Measurements from ENCODE around the gene NRXN3. TPM values are rescaled to one million over a fixed set of nuclear protein-coding genes. Genes with fewer than 3 reads are reported as not detected.

NRXN3 gene
- total RNA-seq, 1 donor from 2014 or later = 38.1 TPM

- DNase-seq (ENCODE audit: low spot score) = no peak
- intact Hi-C loops (cut with DNase I) = no loop called here
- ATAC-seq = no peak
Measured at GRCh38 chr14:78823035-78823434, 652.9 kb downstream of the NRXN3 start.

- intact Hi-C loops (cut with DNase I) = no loop called here
- no peak for ATAC-seq
- no peak for DNase-seq (ENCODE audit: low spot score)
Measured at GRCh38 chr14:78823516-78823915, 653.3 kb downstream of the NRXN3 start.

GRCh38 chr14:78829274-78829673 lies 659.1 kb downstream of the NRXN3 start:
- DNase-seq (ENCODE audit: low spot score) = no peak
- no peak for ATAC-seq
- intact Hi-C loops (cut with DNase I) = no loop called here

DNA sequence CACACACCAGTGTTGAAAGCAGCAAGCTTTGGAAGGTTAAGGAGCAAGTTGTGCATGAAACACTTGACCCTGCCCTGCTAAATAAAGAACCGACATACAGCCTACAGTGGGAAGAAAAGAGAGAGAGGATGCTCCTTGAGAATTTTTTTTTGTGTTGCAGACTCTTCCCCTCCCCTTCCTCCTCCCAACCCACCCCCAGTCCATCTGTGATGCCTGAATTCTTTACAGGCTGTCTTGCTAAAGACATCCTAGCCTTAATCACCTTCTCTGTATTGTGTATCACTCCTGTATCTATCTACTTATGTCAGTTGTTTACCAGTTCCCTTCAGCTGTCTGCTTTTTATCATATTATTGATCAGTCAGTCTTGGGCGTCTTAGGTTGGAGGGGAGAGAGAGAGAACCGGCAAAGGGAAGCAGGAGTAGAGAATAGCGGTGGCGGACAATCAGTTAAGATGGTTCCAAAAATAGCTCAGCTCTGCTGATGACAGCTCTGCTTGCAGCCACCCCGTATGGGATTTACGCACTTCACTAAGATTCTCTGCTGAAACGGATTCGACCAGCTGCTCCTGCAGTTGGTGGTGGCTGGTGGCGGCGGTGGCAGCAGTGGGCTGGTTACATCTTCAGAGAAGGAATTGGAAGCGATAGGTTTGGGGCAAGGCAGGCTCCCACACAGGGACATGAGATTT lies 664.7 kb downstream of the NRXN3 start:
- ATAC-seq (no peak), DNase-seq (ENCODE audit: low spot score) (no peak)
- intact Hi-C loops (cut with DNase I) = no loop called here

DNA sequence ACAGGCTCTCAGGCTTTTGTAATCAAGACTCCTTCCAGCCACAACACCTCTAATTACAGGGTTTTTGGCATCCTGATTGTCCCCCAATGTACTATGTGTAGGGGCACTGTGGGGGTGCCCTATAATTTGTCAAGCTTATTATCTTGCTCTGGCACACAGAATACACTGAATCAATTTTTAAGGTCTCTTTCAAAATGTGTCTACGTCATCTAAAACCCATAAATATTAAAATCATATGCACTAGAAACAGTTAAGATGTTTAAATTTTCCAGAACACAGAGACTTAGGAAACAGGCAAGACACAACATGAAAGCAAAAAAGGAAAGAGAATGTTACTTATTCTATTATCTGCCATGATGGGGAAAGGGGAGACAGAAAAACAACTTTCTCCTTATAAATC lies 665.7 kb downstream of the NRXN3 start:
- intact Hi-C loops (cut with DNase I) = no loop called here
- no peak for DNase-seq (ENCODE audit: low spot score)
- no peak for ATAC-seq

DNA sequence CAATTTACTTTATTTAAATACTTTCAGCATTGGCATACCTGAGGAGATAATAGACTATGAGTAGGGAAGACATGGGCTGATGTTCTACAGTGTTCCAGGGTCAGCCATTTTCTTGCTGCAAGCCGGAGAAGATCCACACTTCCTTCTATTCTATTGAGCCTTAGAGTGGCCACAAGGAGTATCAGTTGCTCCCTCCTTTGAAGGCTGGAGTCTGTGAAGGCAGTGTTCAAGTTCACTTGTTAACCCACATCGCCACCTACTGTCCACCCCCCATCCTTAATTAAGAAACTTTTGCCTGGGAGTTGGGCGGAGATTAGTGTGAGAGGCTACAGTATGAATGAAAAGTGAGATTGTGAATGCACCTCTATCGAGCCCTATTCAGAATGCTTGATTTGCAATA lies 666.6 kb downstream of the NRXN3 start:
- ATAC-seq (peak; percentile 30), DNase-seq (ENCODE audit: low spot score) (no peak)
- intact Hi-C loops (cut with DNase I) = no loop called here

DNA sequence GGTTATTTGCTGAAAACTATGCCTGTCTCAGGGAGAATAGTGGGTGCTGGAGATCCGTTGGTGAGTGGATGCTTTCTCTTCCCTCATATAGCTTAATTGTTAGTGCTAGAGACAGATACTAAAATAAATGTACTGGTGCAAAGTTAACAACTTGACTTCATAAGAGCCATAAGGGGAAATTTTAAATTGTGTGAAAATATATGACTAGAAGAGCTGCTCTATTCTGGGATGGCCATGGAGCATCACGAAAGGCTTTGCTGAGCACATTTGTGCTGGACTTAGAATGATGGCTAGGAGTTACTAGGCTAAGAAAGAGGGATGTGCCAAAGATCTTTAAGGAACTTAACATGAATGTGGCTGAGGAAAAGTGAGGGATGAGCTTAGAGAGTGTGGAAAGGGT lies 668.8 kb downstream of the NRXN3 start:
- ATAC-seq (no peak), DNase-seq (ENCODE audit: low spot score) (no peak)
- intact Hi-C loops (cut with DNase I) = no loop called here

DNA sequence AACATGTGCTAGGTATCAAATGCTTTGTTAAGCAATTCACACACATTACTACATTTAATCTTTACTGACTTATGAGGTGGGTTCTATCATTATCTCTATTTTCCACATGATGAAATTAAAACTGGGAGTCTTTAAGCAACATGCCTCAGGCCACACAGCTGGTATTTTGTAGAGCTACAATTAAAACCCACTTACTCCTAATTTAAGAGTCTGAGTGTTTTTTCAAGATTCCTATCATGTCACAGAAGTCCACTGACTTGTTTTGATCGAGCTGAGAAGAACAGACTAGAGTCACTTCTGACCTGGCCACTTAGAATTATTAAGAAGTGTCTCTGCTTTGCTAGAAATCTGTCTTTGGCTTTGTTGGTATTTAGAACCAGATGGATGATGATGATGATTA lies 670.7 kb downstream of the NRXN3 start:
- intact Hi-C loops (cut with DNase I) = no loop called here
- ATAC-seq (no peak), DNase-seq (ENCODE audit: low spot score) (no peak)

GRCh38 chr14:78847801-78848200 lies 677.6 kb downstream of the NRXN3 start:
- DNase-seq (ENCODE audit: low spot score) = no peak
- intact Hi-C loops (cut with DNase I) = no loop called here
- ATAC-seq = no peak

DNA sequence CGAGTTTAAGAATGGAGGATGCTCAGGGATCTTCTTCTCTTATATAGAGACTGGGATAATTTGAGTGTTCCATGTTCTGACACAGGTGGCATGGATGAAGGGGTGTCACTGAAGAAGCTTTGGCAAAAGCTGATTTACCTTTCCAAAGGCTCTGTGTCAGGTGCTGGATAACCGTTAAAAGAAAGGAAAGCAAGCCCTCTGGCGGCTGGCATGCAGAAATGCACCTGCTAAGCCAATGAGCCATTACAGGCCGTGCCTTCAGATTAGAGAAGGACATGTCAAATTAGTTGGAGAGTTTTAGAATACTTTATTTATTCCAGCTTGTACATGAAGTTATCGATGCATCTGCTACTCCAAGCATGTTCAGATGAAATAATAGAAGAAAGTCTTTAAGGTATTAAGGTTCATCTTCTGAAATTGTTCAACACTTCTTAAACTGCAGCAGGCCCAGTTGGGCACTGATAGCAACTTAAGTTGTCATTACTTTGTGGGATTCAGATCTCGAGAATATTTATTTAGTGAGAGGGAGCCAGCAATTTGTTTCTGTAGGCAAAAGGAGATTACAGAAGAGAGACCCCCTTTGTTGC lies 678.2 kb downstream of the NRXN3 start:
- no peak for DNase-seq (ENCODE audit: low spot score)
- ATAC-seq = no peak

DNA sequence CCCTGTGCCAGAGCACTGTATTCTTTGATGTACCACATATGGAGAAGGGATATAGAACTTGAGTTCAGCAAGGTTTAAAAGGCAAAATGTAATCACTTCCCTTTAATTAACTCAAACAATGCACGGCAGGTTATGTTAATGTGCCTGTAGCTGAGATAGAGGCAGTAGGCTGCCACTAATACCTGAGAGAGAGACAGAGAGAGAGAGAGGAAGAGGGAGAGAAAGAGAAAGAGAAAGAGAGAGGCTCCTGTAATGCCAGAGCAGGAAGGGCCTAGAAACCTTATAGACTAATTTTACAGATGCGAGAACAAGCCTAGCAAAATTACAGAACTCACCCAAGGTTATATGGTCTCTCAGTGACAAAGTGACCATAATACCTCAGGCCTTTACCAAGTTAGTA lies 679.8 kb downstream of the NRXN3 start:
- DNase-seq (ENCODE audit: low spot score) (no peak), ATAC-seq (no peak)
- intact Hi-C loops (cut with DNase I) = no loop called here

More for the DNA sequence above, 678.2 kb downstream of the NRXN3 start:
- intact Hi-C loops (cut with DNase I) = no loop called here

GRCh38 chr14:78851189-78851588 lies 681.0 kb downstream of the NRXN3 start:
- no peak for ATAC-seq
- no peak for DNase-seq (ENCODE audit: low spot score)
- intact Hi-C loops (cut with DNase I) = no loop called here

GRCh38 chr14:78852040-78852439 lies 681.9 kb downstream of the NRXN3 start:
- ATAC-seq (no peak), DNase-seq (ENCODE audit: low spot score) (no peak)
- intact Hi-C loops (cut with DNase I) = no loop called here

- DNase-seq (ENCODE audit: low spot score) (no peak), ATAC-seq (no peak)
- intact Hi-C loops (cut with DNase I) = no loop called here
Measured at GRCh38 chr14:78857974-78858373, 687.8 kb downstream of the NRXN3 start.

DNA sequence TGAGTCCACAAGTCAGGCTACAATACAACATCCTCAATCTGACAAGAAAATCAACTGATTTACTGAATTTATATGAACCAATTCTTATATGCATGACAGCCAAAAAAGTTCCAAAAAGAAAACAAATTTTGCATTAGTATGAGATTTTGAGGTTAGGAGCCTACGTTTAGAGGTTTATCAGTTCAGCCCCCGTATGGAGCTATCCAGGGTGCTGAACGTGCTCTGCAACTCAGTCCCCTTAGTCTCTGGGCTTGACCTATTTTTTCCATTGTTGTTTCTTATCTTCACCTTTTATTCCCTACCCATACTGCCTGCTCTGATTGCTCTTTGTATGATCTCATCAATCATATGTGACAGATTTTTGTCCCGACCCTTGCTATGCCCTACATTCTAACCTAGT lies 693.0 kb downstream of the NRXN3 start:
- ATAC-seq = no peak
- intact Hi-C loops (cut with DNase I) = no loop called here
- DNase-seq (ENCODE audit: low spot score) = no peak

DNA sequence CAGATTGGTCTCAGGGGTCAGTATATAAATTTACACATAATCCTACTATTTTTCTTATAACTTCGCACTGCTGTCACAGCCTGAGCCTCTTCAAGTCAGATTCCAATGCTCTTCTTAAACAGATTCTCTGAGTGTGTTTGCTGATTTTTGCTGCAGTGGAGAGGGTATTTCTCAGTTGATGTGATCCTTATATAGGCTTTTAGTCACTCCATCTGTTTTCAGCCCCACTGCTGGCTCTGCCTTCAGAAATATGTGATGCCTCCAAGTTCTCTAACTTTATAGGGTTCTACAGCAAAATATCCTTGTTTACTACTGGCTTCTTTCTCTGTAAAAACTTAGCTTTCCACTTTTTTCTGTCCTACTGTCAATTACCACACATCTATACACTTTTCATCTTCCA lies 702.7 kb downstream of the NRXN3 start:
- DNase-seq (ENCODE audit: low spot score) (no peak), ATAC-seq (no peak)
- intact Hi-C loops (cut with DNase I) = no loop called here

GRCh38 chr14:78873581-78873980 lies 703.4 kb downstream of the NRXN3 start:
- ATAC-seq = no peak
- intact Hi-C loops (cut with DNase I) = no loop called here
- DNase-seq (ENCODE audit: low spot score) = no peak

DNA sequence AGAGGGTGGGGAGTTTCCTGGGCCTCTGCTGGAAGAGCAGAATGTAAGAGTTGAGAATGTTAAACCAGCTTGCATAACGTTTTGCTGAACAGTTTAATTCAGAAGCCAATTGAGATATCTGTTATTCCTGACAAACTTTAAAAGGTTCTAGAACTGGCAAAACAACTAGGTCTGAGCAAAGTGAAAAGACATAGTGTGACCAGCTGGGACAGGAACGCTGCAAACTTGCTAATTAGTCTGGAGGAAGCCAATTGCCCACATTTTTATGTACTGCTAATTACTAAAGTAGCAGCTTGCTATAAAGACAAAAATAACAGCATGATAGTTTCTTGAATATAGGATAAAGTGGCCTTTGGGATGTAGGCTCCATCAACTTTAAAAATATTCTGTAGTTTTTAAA lies 704.9 kb downstream of the NRXN3 start:
- intact Hi-C loops (cut with DNase I) = no loop called here
- DNase-seq (ENCODE audit: low spot score) (no peak), ATAC-seq (no peak)

DNA sequence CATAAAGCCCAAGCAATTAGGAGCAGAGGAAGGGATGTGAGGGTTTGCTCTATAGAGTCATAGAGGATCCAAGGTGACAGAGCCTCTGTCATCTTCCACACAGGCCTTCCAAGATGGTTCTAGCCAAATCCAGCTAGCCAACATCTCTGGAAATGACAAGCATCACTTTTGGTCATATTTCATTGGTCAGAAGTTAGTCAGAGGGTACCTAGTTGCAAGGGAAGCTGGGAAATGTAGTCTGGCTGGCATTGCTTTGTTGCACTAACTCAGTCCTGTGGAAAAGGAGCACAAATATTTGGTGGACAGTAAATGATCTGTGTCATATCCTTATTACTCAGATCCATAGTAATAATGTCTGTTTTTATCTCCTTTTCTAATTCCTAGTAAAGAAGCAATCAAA lies 715.7 kb downstream of the NRXN3 start:
- no peak for DNase-seq (ENCODE audit: low spot score)
- no peak for ATAC-seq
- intact Hi-C loops (cut with DNase I) = no loop called here

DNA sequence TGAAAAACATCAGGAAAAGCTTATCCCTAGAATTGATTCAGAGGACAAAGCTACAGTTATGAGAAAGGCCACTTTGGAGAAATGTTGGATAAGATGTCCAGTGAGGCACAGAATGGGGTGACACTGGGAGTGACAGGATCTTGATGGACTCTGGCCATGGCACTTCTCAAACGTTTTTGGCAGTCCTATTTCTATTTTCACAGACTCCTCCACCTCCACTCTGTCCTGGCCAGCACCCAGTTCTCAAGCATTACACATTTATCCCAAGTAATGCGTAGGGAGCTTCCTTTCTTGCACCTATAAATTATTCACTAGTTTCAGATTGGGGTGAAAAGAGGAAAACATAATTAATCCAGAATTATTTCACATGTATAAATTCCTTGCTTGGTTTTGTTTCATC lies 727.3 kb downstream of the NRXN3 start:
- ATAC-seq (no peak), DNase-seq (ENCODE audit: low spot score) (no peak)
- intact Hi-C loops (cut with DNase I) = no loop called here

DNA sequence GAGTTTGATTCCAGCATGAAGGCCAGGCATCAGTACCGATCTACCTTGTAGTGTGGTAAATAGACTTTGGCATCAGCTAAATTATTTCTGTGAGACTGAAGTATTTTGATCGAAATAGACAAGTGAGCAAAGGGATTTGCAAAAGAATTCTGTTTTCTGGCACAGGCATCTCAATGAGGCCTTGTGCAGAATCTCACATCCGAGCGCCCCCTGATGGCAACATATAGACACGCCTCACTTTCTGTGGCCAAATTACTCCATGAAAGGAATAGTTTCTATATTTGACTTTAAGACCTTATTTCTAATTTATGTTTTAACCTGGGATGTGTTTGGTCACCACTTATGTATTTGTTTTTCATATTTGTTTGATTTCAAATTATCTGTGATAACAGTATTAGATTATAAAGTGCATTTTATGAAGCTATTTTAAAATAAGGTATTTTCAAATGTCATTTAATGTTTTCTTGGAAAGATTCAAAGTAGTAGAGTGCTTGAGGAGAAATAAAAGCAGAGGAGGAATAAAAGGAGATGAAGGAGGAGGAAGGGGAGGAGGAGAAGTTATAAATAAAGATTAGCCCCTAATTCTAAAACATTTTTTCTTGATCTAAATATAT lies 731.9 kb downstream of the NRXN3 start:
- intact Hi-C loops (cut with DNase I) = no loop called here
- DNase-seq (ENCODE audit: low spot score) = no peak

More for the DNA sequence above, 731.9 kb downstream of the NRXN3 start:
- no peak for ATAC-seq

Data from sciatic nerve (tissue), 2 donors.